ENCODE results near the gene ATOH8.

Gene ATOH8

DNA sequence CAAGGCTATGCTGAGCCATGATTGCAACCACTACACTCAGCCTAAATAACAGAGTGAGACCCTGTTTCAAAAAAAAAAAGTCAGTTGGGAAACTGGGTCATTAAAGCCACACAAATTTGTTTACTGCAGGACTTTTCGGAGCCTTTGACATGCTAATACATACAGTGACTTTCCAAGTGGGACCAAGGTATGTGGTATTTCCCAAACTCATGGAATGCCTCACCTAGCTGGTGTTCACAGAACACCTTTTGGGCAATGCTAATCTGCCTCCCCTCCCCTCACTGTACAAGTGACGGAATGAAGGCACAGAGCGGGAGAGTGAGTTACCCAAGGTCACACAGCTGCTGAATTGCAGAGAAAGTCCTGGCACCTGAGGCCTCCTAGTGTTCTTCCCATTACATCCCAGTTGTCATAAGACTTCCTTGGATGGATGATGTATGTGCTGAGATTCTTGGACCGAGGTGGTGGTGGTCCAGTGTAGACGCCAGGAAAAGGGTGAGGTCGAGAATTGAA lies 30.7 kb downstream of the ATOH8 start:
- no peak for DNase-seq (ENCODE audit: extremely low read depth, low read depth)
- TF ChIP-seq, protein P1, sequence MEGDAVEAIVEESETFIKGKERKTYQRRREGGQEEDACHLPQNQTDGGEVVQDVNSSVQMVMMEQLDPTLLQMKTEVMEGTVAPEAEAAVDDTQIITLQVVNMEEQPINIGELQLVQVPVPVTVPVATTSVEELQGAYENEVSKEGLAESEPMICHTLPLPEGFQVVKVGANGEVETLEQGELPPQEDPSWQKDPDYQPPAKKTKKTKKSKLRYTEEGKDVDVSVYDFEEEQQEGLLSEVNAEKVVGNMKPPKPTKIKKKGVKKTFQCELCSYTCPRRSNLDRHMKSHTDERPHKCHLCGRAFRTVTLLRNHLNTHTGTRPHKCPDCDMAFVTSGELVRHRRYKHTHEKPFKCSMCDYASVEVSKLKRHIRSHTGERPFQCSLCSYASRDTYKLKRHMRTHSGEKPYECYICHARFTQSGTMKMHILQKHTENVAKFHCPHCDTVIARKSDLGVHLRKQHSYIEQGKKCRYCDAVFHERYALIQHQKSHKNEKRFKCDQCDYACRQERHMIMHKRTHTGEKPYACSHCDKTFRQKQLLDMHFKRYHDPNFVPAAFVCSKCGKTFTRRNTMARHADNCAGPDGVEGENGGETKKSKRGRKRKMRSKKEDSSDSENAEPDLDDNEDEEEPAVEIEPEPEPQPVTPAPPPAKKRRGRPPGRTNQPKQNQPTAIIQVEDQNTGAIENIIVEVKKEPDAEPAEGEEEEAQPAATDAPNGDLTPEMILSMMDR (IDR thresholded peaks at IDR 0.05; ENCODE audit: low read depth, low read length) = no peak

DNA sequence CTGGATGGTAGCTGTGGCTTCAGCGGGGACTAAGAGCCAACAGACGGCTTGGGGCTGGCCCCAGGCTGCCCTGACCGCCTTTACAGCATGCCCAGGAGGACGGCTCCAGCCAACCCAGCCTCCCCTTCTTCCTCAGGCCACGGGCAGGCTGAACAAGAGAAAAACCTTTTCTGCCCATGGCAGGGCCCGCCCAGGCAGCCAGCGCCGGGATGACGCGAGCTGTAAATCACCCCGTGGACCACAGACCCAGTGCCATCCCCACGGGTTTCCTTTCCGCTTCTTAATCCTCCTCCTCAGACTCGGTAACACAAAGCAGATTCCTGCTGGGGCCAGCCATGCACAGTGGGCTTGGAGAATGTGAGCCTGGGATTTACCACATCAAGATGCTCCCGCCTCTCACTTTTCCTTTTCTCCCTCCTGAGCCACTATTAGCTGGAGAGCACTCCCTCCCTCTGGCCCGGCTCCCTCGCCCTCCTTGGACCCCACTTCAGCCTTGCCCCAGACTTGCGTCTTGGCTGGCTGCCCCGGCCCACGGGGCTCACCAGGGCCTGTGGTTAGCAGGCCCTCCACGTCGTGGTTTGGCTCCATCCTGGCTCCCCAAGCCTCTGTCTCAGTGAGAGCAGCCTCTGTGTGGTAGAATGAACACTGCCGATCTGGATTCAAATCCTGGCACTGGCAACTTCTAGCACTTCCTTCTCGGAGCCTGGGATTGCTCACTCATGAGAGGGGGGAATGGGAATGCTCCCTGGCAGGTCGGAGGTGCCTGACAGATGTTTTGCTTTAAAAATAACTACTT lies 31.4 kb downstream of the ATOH8 start:
- TF ChIP-seq, protein P1 (IDR thresholded peaks at IDR 0.05; ENCODE audit: low read depth, low read length) = no peak

DNA sequence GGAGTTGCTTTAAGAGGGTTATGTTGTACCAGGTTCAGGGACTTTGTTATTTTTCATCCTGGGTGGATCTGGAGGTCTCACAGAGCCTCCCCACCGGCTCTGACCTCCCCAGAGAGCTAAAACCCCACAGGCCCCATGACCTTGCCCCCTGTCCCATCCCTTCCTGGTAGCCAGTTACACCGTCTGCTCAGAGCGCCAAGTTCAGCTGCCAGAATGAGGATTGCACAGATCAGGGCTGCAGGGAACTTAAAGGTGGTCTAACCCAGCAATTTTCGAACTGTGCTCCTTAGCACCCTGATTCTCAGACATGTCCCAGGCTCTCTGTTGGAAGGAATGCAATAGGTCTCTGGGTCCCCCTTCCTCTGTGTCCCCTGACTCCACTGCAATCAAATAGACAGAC lies 32.1 kb downstream of the ATOH8 start:
- no peak for DNase-seq (ENCODE audit: extremely low read depth, low read depth)
- TF ChIP-seq, protein P1 (IDR thresholded peaks at IDR 0.05; ENCODE audit: low read depth, low read length) = no peak

More for the DNA sequence above, 31.4 kb downstream of the ATOH8 start:
- DNase-seq (ENCODE audit: extremely low read depth, low read depth) = peak; percentile 83

DNA sequence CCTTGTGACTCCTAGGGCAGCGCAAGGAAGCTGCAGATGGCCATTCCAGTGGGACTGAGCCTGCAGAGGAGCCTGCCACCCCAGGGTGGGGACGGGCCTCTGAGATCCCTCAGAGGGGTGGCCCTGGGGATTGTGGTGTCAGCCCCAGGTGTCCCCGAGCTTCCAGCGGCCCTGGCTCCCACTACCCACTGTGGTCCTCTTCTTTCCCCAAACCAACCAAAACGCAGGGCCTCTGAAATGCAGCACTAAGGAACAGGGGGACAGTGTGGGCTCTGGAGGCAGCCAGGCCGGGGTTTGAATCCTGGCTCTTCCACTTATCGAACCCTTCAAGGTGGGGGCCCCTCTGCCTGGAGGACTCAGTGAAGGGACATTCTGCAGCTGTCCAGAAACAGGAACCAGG lies 32.7 kb downstream of the ATOH8 start:
- DNase-seq (ENCODE audit: extremely low read depth, low read depth) = no peak
- TF ChIP-seq, protein P1 (IDR thresholded peaks at IDR 0.05; ENCODE audit: low read depth, low read length) = no peak

DNA sequence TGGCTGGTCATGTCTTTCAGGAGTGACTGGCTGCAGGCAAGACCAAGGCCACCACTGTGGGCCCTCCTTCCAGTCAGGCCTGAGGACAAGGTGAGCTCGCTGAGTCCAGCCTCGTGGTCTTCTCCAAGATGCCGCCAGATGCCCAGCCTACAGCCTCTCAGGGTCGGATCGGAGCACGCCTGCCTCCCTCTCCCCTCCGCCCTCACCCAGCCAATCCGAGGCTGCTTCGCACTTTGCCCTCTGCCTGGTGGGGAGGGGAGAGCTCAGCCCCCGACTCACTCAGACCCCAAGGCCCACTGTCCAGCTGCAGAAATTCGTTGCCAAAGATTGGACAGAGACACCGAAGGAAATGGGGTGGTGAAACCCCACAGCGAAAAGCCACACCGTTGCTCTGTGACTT lies 33.1 kb downstream of the ATOH8 start:
- TF ChIP-seq, protein P1 (IDR thresholded peaks at IDR 0.05; ENCODE audit: low read depth, low read length) = no peak

DNA sequence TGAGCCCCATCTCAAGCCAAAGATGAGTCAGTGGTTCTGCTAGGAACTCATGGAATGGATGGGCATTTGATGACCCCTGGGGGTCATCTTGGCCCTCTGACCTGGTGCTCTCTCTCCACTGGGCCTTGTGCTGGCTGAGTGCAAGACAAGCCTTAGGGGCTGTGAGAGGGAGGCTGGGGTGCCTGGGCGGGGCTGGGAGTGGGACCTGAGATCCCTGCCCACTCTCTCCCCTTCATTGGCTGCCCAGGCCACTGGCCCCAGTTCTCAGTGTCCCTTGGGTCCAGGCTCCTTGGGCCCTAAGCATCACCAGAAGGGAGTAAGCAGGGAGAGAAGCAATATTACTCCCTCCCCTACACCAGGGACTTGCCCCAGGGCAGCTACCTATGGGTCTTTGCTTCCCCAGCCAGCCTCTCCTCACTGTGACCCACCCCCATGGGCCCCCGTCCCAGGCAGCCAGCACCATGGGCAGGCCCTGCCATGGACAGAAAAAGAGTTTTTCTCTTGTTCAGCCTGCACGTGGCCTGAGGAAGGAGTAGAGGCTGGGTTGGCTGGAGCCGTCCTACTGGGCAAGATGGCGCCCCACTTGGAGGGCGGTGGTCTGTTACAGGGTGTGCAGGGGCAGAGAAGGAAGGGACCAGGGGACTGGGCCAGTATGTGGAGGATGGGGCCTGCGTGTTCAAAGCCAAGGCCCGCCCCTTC lies 33.6 kb downstream of the ATOH8 start:
- TF ChIP-seq, protein P1 (IDR thresholded peaks at IDR 0.05; ENCODE audit: low read depth, low read length) = no peak

More for the DNA sequence above, 33.1 kb downstream of the ATOH8 start:
- DNase-seq (ENCODE audit: extremely low read depth, low read depth) = no peak

DNA sequence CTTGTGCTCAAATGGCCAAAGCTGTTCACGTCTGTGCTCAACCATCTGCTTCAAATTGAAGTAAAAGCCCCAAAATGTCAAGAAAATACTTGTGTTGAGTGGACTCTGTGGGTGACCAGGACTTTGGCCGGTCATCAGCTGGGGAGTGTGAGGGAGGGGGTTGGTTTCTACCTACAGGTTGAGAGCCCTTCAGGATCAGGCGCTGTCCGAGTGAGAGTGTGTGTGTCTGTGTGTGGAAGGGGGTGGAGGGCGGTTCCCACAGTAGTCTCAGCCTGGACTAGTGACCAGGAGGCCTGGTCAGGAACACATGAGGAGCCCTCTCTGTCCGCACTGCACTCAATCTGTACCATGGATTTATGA lies 34.2 kb downstream of the ATOH8 start:
- TF ChIP-seq, protein P1 (IDR thresholded peaks at IDR 0.05; ENCODE audit: low read depth, low read length) = no peak
- no peak for DNase-seq (ENCODE audit: extremely low read depth, low read depth)

More for the DNA sequence above, 33.6 kb downstream of the ATOH8 start:
- no peak for DNase-seq (ENCODE audit: extremely low read depth, low read depth)

Measured in AG09319 (cell line).